Esophagus squamous epithelium (tissue), 4 donors: ENCODE data around the gene KLF11.

Experiments
- CTCF ChIP-seq, 6 experiments: fragments of 450-650 bp in 4 of 6; fragments of 200-600 bp in 2 of 6; sonication (generic) in 2 of 6; IDR thresholded peaks; one replicate each; pipeline ENCODE4 v1.5.1; 2016 to 2019; ENCODE audit warnings: antibody characterized with exemption in 6 of 6, mild to moderate bottlenecking in 4 of 6, moderate library complexity in 4 of 6
- POLR2A ChIP-seq, 4 donors: fragments of 450-650 bp; IDR thresholded peaks; one replicate each; pipeline ENCODE4 v1.6.1; 2017; ENCODE audit warnings: antibody characterized with exemption in 4 of 4, mild to moderate bottlenecking in 4 of 4, moderate library complexity in 3 of 4

DNA sequence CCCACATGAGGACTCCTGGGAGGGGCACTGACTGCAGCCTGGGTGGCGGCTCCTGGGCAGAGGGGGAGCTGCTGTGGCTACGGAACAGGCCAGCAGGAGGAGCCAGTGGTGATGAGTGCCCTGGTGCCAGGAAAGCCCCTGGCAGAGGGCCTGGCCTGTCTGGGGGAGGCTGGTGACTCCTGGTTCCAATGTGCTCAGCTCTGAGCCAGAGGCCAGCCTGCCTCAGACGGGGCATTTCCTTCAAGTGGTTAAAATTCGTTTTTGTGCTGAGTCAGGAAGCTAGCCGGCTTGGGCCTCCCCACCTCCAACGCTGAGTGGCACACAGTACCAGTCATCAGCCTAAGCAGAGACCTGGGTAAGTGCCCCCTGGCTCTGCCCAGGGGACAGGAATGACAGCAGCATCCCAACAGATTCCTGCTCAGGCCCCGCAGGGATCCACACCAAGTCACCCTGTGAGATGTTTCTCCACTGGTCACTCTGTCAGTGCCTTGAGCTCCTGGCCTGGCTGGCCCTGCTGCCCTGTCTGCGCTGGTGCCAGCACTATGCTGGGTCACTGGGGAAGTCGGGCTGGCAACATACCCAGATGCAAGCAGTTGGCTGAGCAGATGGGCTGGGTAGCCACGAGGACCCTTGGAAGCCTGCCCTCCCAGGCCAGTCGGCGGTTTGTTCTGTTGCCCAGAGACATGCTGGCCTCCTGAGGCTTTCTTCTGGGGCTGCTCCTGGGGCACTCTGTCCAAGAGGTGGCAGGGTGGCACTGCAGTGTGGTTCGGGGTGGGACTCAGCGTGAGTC lies 7.1 kb upstream of the KLF11 start:
- TF ChIP-seq POLR2A (IDR thresholded peaks at IDR 0.05) = no peak
- TF ChIP-seq CTCF (IDR thresholded peaks at IDR 0.05) = peak in 5 of 6 experiments; percentile 32 to 64 (median 44)
